Mesothelial cell of epicardium (in vitro differentiated cells): ENCODE measurements around the gene GABRB3. TPM values are rescaled to one million over a fixed set of nuclear protein-coding genes. Genes with fewer than 3 reads are reported as not detected.

ENCODE experiments used
- DNase-seq, 2 experiments: peaks; one replicate each; pipeline ENCODE4 v3.0.0; 2021; ENCODE audit warnings: low spot score in 2 of 2; ENCODE audit not compliant: unreplicated experiment in 2 of 2
- H3K27ac Mint-ChIP-seq: 2 replicates; pipeline ENCODE4 v1.8.0; 2021; ENCODE audit warnings: mixed read lengths
- H3K27me3 Mint-ChIP-seq: 2 replicates; pipeline ENCODE4 v1.8.0; 2021; ENCODE audit warnings: low read depth, mixed read lengths
- H3K36me3 Mint-ChIP-seq: 2 replicates; pipeline ENCODE4 v1.8.0; 2021; ENCODE audit warnings: mixed read lengths
- H3K4me1 Mint-ChIP-seq: 2 replicates; pipeline ENCODE4 v1.8.0; 2021; ENCODE audit warnings: mixed read lengths
- H3K4me3 Mint-ChIP-seq: 2 replicates; pipeline ENCODE4 v1.8.0; 2021; ENCODE audit warnings: mild to moderate bottlenecking, moderate library complexity, mixed read lengths
- H3K9me3 Mint-ChIP-seq: 2 replicates; pipeline ENCODE4 v1.8.0; 2021; ENCODE audit warnings: mixed read lengths
- total RNA-seq: library from RNA; stranded (reverse); gene quantifications from 3 replicates; pipeline ENCODE4 v1.2.1, GENCODE V29; 2021
- TF ChIP-seq, protein P1 (sequence below): fragments of 200-600 bp; sonication (generic); IDR thresholded peaks from one replicate; pipeline ENCODE4 v1.5.0; 2021; ENCODE audit warnings: antibody characterized with exemption; ENCODE audit not compliant: unreplicated experiment

GABRB3 gene
- total RNA-seq, 1 donor from 2014 or later: 3.4 TPM

DNA sequence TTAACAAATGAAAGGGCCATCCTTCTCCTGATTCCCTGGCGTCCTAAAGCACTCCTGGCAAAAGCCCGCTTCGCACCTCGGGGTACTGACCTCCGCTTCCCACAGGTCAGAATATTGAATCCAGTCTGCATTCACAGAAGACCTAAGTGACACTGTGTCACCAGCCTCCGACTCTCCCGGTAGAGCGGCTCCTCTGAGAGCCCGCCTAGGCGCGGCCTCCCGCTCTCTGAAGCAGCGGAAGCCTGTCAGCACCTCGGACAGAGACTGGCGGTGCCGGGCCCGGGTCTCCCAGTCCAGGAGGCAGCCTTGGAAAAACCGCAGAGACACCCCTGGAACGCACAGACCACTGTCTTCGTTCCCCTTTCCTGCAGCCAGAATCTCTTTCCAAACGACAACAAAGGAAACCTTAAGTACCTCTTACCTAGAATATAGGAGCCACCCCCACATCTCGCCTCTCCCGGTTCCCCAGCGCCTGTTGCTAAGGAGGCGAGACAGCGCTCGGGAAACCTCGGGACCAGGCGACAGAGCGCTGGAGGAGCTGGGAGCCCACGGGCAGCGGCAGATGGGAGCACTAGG, 1.2 kb downstream of the GABRB3 start:
- H3K27ac Mint-ChIP-seq: no peak overlapping the region
- H3K36me3 Mint-ChIP-seq: no peaks in the 10 kb centered on the region
- DNase-seq: peak; percentile 63 to 88
- peak overlapping the region; percentile 71 for H3K4me3 Mint-ChIP-seq
- TF ChIP-seq, protein P1, sequence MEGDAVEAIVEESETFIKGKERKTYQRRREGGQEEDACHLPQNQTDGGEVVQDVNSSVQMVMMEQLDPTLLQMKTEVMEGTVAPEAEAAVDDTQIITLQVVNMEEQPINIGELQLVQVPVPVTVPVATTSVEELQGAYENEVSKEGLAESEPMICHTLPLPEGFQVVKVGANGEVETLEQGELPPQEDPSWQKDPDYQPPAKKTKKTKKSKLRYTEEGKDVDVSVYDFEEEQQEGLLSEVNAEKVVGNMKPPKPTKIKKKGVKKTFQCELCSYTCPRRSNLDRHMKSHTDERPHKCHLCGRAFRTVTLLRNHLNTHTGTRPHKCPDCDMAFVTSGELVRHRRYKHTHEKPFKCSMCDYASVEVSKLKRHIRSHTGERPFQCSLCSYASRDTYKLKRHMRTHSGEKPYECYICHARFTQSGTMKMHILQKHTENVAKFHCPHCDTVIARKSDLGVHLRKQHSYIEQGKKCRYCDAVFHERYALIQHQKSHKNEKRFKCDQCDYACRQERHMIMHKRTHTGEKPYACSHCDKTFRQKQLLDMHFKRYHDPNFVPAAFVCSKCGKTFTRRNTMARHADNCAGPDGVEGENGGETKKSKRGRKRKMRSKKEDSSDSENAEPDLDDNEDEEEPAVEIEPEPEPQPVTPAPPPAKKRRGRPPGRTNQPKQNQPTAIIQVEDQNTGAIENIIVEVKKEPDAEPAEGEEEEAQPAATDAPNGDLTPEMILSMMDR: no peak
- no peaks in the 10 kb centered on the region for H3K9me3 Mint-ChIP-seq
- H3K27me3 Mint-ChIP-seq: peaks cover 64% of the 10 kb centered on the region
- H3K4me1 Mint-ChIP-seq: peaks cover 10% of the 10 kb centered on the region

DNA sequence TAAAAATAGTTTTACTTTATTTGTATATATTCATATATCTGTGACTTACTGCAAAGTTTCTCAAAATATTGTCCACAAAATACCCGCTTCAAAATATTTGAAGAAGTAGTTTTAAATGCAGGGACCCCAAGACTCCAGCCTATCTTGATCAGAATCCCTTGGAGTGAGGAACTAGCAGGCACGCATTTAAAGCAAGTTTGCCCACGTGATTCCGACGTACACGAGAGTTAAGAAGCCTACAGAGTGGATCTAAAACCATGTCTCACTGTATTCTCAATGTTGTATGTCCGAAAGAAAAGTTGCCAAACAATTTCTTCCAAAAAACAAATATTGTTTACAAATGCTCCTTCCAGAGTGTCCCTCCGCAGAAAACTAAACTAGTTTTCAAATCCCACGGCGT, 1.7 kb downstream of the GABRB3 start:
- peak overlapping the region; percentile 71 for H3K4me3 Mint-ChIP-seq
- no peaks in the 10 kb centered on the region for H3K36me3 Mint-ChIP-seq
- peaks cover 63% of the 10 kb centered on the region for H3K27me3 Mint-ChIP-seq
- peaks cover 10% of the 10 kb centered on the region for H3K4me1 Mint-ChIP-seq
- no peak overlapping the region for H3K27ac Mint-ChIP-seq
- H3K9me3 Mint-ChIP-seq: no peaks in the 10 kb centered on the region
- DNase-seq: no peak
- TF ChIP-seq, protein P1: no peak

DNA sequence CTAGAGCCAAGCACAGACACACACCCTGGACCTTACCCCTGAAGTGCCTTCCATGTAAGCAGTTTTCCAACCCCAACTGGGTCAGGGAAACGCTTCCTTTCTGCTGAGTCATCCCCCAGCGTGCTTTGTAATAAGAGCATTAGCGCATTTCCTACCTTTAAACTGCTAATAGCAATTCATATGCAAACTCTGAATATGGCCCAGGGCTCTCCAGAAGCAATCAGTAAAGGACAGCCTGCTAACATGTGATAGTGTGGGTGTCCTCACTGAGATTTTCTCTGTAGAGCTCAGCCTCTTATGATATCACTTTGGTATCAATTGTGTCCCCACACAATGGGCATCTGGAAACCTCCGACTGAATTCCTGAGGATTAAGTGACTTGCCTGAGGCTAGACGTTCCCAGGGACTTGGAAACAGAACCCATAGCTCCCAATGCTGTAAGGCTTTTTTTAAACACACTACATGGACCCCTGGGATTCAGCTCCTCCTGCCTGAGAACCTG, 5.6 kb downstream of the GABRB3 start:
- Mint-ChIP-seq H3K4me3 (no peak overlapping the region), H3K27me3 (peaks cover 40% of the 10 kb centered on the region), H3K27ac (no peak overlapping the region), H3K9me3 (no peaks in the 10 kb centered on the region), H3K4me1 (peaks cover 5% of the 10 kb centered on the region), H3K36me3 (no peaks in the 10 kb centered on the region)
- TF ChIP-seq, protein P1: no peak
- DNase-seq: no peak

DNA sequence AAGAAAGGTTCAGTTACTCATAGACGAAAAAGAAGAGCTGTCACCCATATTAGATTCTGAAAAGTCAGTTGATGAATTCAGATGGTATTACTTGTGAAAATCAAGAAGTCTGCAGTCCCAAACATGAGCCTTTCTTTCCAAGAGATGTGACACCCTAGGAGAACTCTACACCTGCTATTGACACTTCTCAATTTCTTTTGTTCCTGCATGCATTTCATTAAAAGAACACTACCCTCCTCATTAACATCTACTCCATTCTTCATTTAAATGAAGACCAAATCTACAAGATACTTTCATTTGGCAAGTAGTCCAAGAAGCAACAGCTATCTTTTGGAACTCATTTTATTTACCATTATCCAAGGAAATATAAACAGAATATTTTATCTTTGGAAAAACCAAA, 6.6 kb downstream of the GABRB3 start:
- Mint-ChIP-seq H3K36me3 (no peaks in the 10 kb centered on the region), H3K4me1 (no peaks in the 10 kb centered on the region), H3K27ac (no peak overlapping the region), H3K4me3 (no peak overlapping the region), H3K27me3 (peaks cover 32% of the 10 kb centered on the region), H3K9me3 (no peaks in the 10 kb centered on the region)
- no peak for DNase-seq
- TF ChIP-seq, protein P1: no peak

DNA sequence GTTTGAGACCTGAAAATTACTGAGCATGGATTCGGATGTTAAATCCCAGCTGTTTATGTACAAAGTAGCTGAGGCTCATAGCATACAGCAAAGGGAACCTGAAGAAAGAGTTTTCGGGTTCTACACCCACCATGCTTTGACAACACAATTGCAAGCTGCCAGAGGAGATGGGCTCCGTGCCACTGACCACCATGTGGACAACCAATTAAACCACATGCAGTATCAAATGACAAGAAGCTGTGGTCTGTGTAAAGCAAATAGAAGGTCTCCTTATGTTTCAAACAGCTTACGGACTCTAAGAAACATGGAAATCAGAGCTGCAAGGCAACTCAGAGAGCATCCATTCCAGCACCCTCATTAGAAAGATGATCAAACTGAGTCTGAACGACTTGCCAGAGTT, 12.9 kb downstream of the GABRB3 start:
- TF ChIP-seq, protein P1: no peak
- H3K4me3 Mint-ChIP-seq: no peak overlapping the region
- no peaks in the 10 kb centered on the region for H3K9me3 Mint-ChIP-seq
- no peaks in the 10 kb centered on the region for H3K36me3 Mint-ChIP-seq
- no peaks in the 10 kb centered on the region for H3K4me1 Mint-ChIP-seq
- peaks cover 3% of the 10 kb centered on the region for H3K27me3 Mint-ChIP-seq
- DNase-seq: no peak
- H3K27ac Mint-ChIP-seq: no peak overlapping the region

DNA sequence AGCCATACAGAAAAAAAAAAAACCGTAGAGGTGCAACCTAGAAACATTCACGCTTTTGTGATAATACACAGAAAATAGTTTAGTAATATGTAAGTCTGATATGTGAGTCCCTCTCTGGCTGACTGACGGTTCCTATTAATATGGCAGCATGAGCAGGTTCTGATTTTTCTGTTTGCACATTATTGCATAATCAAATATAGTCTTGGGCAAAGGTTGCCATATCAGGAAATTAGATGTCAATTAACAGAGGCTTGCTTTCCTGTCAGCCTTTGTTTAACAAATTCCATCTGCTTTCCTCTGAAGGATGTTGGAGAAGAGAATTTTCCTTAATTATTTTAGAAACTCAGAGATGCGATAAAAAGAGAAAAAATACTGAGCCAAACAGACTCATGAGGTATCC, 14.8 kb downstream of the GABRB3 start:
- no peak for DNase-seq
- Mint-ChIP-seq H3K36me3 (no peaks in the 10 kb centered on the region), H3K9me3 (no peaks in the 10 kb centered on the region), H3K4me1 (no peaks in the 10 kb centered on the region), H3K27me3 (peaks cover 3% of the 10 kb centered on the region), H3K27ac (no peak overlapping the region), H3K4me3 (no peak overlapping the region)
- TF ChIP-seq, protein P1: no peak
